ENCODE measurements around the gene GALC.

DNA sequence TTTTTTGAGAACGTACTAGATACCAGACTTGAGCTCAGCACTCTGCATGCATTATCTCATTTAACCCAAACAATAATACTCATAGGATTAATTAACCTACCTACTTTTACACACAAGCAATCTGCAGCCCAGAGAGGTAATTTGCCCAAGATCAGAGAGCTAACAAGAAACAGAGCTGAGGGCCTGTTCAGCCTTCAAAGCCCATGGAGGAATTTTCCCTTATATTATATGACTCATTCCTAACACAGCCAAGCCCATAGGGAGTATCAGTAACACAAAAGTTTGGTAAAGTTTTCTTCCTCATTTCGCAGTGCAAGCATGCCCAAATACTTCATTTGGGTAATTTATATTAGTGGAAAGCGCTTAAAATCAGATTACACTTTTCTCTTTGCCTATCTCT, 94.7 kb downstream of the GALC start:
- TF ChIP-seq, protein P1, sequence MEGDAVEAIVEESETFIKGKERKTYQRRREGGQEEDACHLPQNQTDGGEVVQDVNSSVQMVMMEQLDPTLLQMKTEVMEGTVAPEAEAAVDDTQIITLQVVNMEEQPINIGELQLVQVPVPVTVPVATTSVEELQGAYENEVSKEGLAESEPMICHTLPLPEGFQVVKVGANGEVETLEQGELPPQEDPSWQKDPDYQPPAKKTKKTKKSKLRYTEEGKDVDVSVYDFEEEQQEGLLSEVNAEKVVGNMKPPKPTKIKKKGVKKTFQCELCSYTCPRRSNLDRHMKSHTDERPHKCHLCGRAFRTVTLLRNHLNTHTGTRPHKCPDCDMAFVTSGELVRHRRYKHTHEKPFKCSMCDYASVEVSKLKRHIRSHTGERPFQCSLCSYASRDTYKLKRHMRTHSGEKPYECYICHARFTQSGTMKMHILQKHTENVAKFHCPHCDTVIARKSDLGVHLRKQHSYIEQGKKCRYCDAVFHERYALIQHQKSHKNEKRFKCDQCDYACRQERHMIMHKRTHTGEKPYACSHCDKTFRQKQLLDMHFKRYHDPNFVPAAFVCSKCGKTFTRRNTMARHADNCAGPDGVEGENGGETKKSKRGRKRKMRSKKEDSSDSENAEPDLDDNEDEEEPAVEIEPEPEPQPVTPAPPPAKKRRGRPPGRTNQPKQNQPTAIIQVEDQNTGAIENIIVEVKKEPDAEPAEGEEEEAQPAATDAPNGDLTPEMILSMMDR (conservative IDR thresholded peaks at IDR 0.05) = no peak
- TF ChIP-seq ZFX (IDR thresholded peaks at IDR 0.05) = no peak
